WTC11 (cell line): ENCODE data around the gene EHD2. TPM values are rescaled to one million over a fixed set of nuclear protein-coding genes. Genes with fewer than 3 reads are reported as not detected.
A peak's percentile ranks its signal among the peaks of the same experiment; 100 is the strongest.

ENCODE experiments used
- ATAC-seq: fragments of 200-7000 bp; cut with Tn5 transposase; 2 replicates; pipeline ENCODE4 v1.10.0; 2021; ENCODE audit warnings: mild to moderate bottlenecking, moderate library complexity
- CTCF ChIA-PET: fragments of 300-600 bp; sonication (Branson Sonifier 250); formaldehyde crosslinking; loops from one replicate; lab custom pipeline; 2021; ENCODE audit warnings: antibody characterized with exemption; lab: Charles Lee
- POLR2A ChIA-PET: fragments of 350-600 bp; sonication (Branson Sonifier 250); formaldehyde crosslinking; loops from one replicate; lab custom pipeline; 2021; ENCODE audit warnings: antibody characterized with exemption; lab: Charles Lee
- DNase-seq: peaks from one replicate; pipeline ENCODE4 v3.0.0; 2021; ENCODE audit warnings: low spot score
- H3K27ac Mint-ChIP-seq: 2 replicates; pipeline ENCODE4 v1.8.0; 2021; ENCODE audit warnings: mixed read lengths
- H3K27me3 Mint-ChIP-seq: 2 replicates; pipeline ENCODE4 v1.8.0; 2021; ENCODE audit warnings: low read depth, mild to moderate bottlenecking, moderate library complexity, mixed read lengths
- H3K36me3 Mint-ChIP-seq: 2 replicates; pipeline ENCODE4 v1.8.0; 2021; ENCODE audit warnings: mixed read lengths
- H3K4me1 Mint-ChIP-seq: 2 replicates; pipeline ENCODE4 v1.8.0; 2022; ENCODE audit warnings: mixed read lengths
- H3K4me3 Mint-ChIP-seq: 2 replicates; pipeline ENCODE4 v1.8.0; 2021; ENCODE audit warnings: mild to moderate bottlenecking, moderate library complexity, mixed read lengths
- H3K9me3 Mint-ChIP-seq: 2 replicates; pipeline ENCODE4 v1.8.0; 2021; ENCODE audit warnings: mixed read lengths
- ATF3 ChIP-seq: sonication (generic); formaldehyde crosslinking; conservative IDR thresholded peaks from 2 replicates; pipeline ENCODE4 v1.8.1; 2022; ENCODE audit warnings: mild to moderate bottlenecking, missing genetic modification reagents
- ATF6 ChIP-seq: sonication (generic); formaldehyde crosslinking; IDR thresholded peaks from 2 replicates; pipeline ENCODE4 v1.8.1; 2023; ENCODE audit warnings: mild to moderate bottlenecking, missing genetic modification reagents
- CTCF ChIP-seq: fragments of 200-600 bp; IDR thresholded peaks from 2 replicates; pipeline ENCODE4 v1.8.0; 2022; ENCODE audit warnings: antibody characterized with exemption
- E2F1 ChIP-seq: sonication (generic); formaldehyde crosslinking; IDR thresholded peaks from 2 replicates; pipeline ENCODE4 v1.8.0; 2022; ENCODE audit warnings: mild to moderate bottlenecking, missing genetic modification reagents
- ELF4 ChIP-seq: sonication (generic); formaldehyde crosslinking; IDR thresholded peaks from 2 replicates; pipeline ENCODE4 v1.8.1; 2022; ENCODE audit warnings: low read depth, mild to moderate bottlenecking, moderate library complexity, missing genetic modification reagents
- IRF2 ChIP-seq: sonication (generic); formaldehyde crosslinking; IDR thresholded peaks from 2 replicates; pipeline ENCODE4 v1.8.0; 2022; ENCODE audit warnings: low read depth, missing genetic modification reagents, borderline replicate concordance
- PRDM15 ChIP-seq: sonication (generic); formaldehyde crosslinking; IDR thresholded peaks from 2 replicates; pipeline ENCODE4 v1.8.0; 2022; ENCODE audit warnings: missing genetic modification reagents
- ZMAT4 ChIP-seq: fragments of 250-450 bp; sonication (Bioruptor Pico); IDR thresholded peaks from 2 replicates; pipeline ENCODE4 v1.9.0; 2021; ENCODE audit warnings: mild to moderate bottlenecking
- ZNF138 ChIP-seq: sonication (generic); formaldehyde crosslinking; conservative IDR thresholded peaks from 2 replicates; pipeline ENCODE4 v1.8.1; 2022; ENCODE audit warnings: mild to moderate bottlenecking, moderate library complexity, missing genetic modification reagents
- ZNF281 ChIP-seq: sonication (generic); formaldehyde crosslinking; IDR thresholded peaks from 2 replicates; pipeline ENCODE4 v1.8.0; 2023; ENCODE audit warnings: mild to moderate bottlenecking, missing genetic modification reagents
- ZNF317 ChIP-seq: sonication (generic); formaldehyde crosslinking; IDR thresholded peaks from 2 replicates; pipeline ENCODE4 v1.8.1; 2023; ENCODE audit warnings: low read depth, mild to moderate bottlenecking, moderate library complexity, missing genetic modification reagents, borderline replicate concordance
- ZNF416 ChIP-seq: fragments of 250-450 bp; sonication (Bioruptor Pico); IDR thresholded peaks from 2 replicates; pipeline ENCODE4 v1.9.0; 2021; ENCODE audit warnings: mild to moderate bottlenecking, inconsistent platforms
- ZNF423 ChIP-seq: fragments of 250-450 bp; sonication (Bioruptor Pico); IDR thresholded peaks from 2 replicates; pipeline ENCODE4 v2.1.2; 2022; ENCODE audit warnings: mild to moderate bottlenecking, moderate library complexity
- total RNA-seq: library from RNA; stranded (reverse); gene quantifications from 3 replicates; pipeline ENCODE4 v1.2.3, GENCODE V29; 2021

Gene EHD2
- total RNA-seq, 1 experiment from 2014 or later, result 11.8 TPM

- TF ChIP-seq PRDM15 (no peak), ZNF138 (CRISPR knock-in tag) (no peak)
Observed at GRCh38 chr19:47707135-47707925, 5.9 kb upstream of the EHD2 start (continued).

- ATAC-seq, result no peak
- Mint-ChIP-seq H3K9me3 (peaks cover 18% of the 10 kb centered on the region), H3K36me3 (peaks cover 13% of the 10 kb centered on the region; the same call in 1 of the 2 replicates), H3K27ac (no peak overlapping the region), H3K4me1 (0 out of 2 replicates have a peak, but pooled peaks cover 7% of the 10 kb centered on the region), H3K4me3 (peak overlapping the region; percentile 33; the same call in 1 of the 2 replicates), H3K27me3 (peaks cover 22% of the 10 kb centered on the region)
- DNase-seq, result no peak
- POLR2A ChIA-PET, result no interaction called here
- CTCF ChIA-PET, result interaction anchor here (1.2 to 3.6 kb wide), 9 partner anchors 11 to 283 kb away, joined by 3 to 47 read pairs (median 22); partner anchors contain the start of gene NOP53
- no peak for TF ChIP-seq E2F1 (CRISPR knock-in tag)
- no peak for TF ChIP-seq ZNF423 (CRISPR knock-in tag)
- no peak for TF ChIP-seq ZNF281 (CRISPR knock-in tag)
- TF ChIP-seq ATF6 (CRISPR knock-in tag), result no peak
- TF ChIP-seq ZMAT4 (CRISPR knock-in tag), result no peak
- TF ChIP-seq IRF2 (CRISPR knock-in tag), result no peak
- no peak for TF ChIP-seq ZNF317
- no peak for TF ChIP-seq CTCF
- TF ChIP-seq ELF4 (CRISPR knock-in tag), result no peak
- no peak for TF ChIP-seq ATF3 (CRISPR knock-in tag)
- TF ChIP-seq ZNF416 (CRISPR knock-in tag), result no peak
Observed at GRCh38 chr19:47711652-47712242, 1.5 kb upstream of the EHD2 start.
